ENCODE measurements around the gene CABP4.
"Not testable (repeated sequence)": the region's sequence is repeated elsewhere in the genome, so short reads cannot be mapped to it uniquely, and the experiment has no call there.

Gene CABP4

GRCh38 chr11:67419325-67420049, 35.7 kb upstream of the CABP4 start:
- no peak for DNase-seq (ENCODE audit: low spot score)

- DNase-seq (ENCODE audit: low spot score) = no peak
These were observed 35.0 kb upstream of the CABP4 start for GRCh38 chr11:67420147-67420645.

- peak; percentile 98 for DNase-seq (ENCODE audit: low spot score)
These were observed 34.3 kb upstream of the CABP4 start for GRCh38 chr11:67420646-67421429.

- DNase-seq (ENCODE audit: low spot score) = no peak
These were observed 33.6 kb upstream of the CABP4 start for GRCh38 chr11:67421430-67422031.

- no peak for DNase-seq (ENCODE audit: low spot score)
These were observed 32.3 kb upstream of the CABP4 start for GRCh38 chr11:67422891-67423290.

- no peak for DNase-seq (ENCODE audit: low spot score)
These were observed 31.7 kb upstream of the CABP4 start for GRCh38 chr11:67423466-67423865.

GRCh38 chr11:67423891-67424613, 31.1 kb upstream of the CABP4 start:
- DNase-seq (ENCODE audit: low spot score) = no peak

GRCh38 chr11:67427364-67427859, 27.7 kb upstream of the CABP4 start:
- not testable (repeated sequence) for DNase-seq (ENCODE audit: low spot score)

- peak; percentile 97 for DNase-seq (ENCODE audit: low spot score)
These were observed 26.8 kb upstream of the CABP4 start, which contains the start of gene RPS6KB2 for GRCh38 chr11:67428052-67429001. Gene RPS6KB2, plus strand, starts transcription at chr11:67428494. Its CDS starts 52 bp downstream, at chr11:67428546.

- no peak for DNase-seq (ENCODE audit: low spot score)
These were observed 26.0 kb upstream of the CABP4 start for GRCh38 chr11:67429038-67429668.

GRCh38 chr11:67429722-67430121, 25.4 kb upstream of the CABP4 start:
- no peak for DNase-seq (ENCODE audit: low spot score)

- no peak for DNase-seq (ENCODE audit: low spot score)
These were observed 23.6 kb upstream of the CABP4 start for GRCh38 chr11:67431346-67432249.

GRCh38 chr11:67432655-67433349, 22.4 kb upstream of the CABP4 start:
- DNase-seq (ENCODE audit: low spot score) = no peak

- DNase-seq (ENCODE audit: low spot score) = no peak
These were observed 21.4 kb upstream of the CABP4 start for GRCh38 chr11:67433536-67434394.

- DNase-seq (ENCODE audit: low spot score) = no peak
These were observed 20.7 kb upstream of the CABP4 start for GRCh38 chr11:67434395-67434881.

GRCh38 chr11:67435031-67435726, 20.0 kb upstream of the CABP4 start:
- no peak for DNase-seq (ENCODE audit: low spot score)

Data from CD4-positive, alpha-beta T cell treated with Interleukin-6 at 100 ng/mL for 8 hours (primary cell).